K562 (cell line): ENCODE data around the gene CCDC136. TPM values are rescaled to one million over a fixed set of nuclear protein-coding genes. Genes with fewer than 3 reads are reported as not detected.

ENCODE experiments used
- ARID4B ChIP-seq: sonication (generic); formaldehyde crosslinking; IDR thresholded peaks from 2 replicates; pipeline ENCODE4 v1.8.0; 2022; ENCODE audit warnings: mild to moderate bottlenecking, missing genetic modification reagents
- CBFA2T2 ChIP-seq: fragments of 450-650 bp; conservative IDR thresholded peaks from 2 replicates; pipeline ENCODE4 v1.6.1; 2017; ENCODE audit warnings: mild to moderate bottlenecking
- CEBPZ ChIP-seq: fragments of 150-350 bp; IDR thresholded peaks from 2 replicates; pipeline ENCODE4 v1.6.1; 2014; ENCODE audit warnings: low read depth, mild to moderate bottlenecking, low read length, borderline replicate concordance
- EP300 ChIP-seq: IDR thresholded peaks from 2 replicates; pipeline ENCODE4 v1.6.1; 2012; ENCODE audit warnings: low read length, improper control_type of control experiment
- FOXO4 ChIP-seq: fragments of 450-650 bp; formaldehyde crosslinking; IDR thresholded peaks from 2 replicates; pipeline ENCODE4 v1.4.0; 2020; ENCODE audit warnings: mild to moderate bottlenecking, moderate library complexity
- GATAD2A ChIP-seq: fragments of 450-650 bp; IDR thresholded peaks from 2 replicates; pipeline ENCODE4 v1.6.1; 2017
- HNRNPH1 ChIP-seq: fragments of 200-400 bp; formaldehyde crosslinking; optimal IDR thresholded peaks from 2 replicates; pipeline ENCODE3; 2017; ENCODE audit warnings: low read depth, mild to moderate bottlenecking, low read length, moderate library complexity
- HSF4 ChIP-seq: fragments of 250-450 bp; sonication (Bioruptor Pico); IDR thresholded peaks from 2 replicates; pipeline ENCODE4 v2.1.2; 2022; ENCODE audit warnings: mild to moderate bottlenecking, moderate library complexity, borderline replicate concordance
- ILK ChIP-seq: fragments of 450-650 bp; IDR thresholded peaks from 2 replicates; pipeline ENCODE4 v1.6.1; 2016; ENCODE audit warnings: missing genetic modification characterization, low read depth, mild to moderate bottlenecking, missing compliant biosample characterization, moderate library complexity, borderline replicate concordance
- SETDB1 ChIP-seq: IDR thresholded peaks from one replicate; pipeline ENCODE4 v1.6.1; 2012; ENCODE audit warnings: low read length, control low read depth, inconsistent platforms
- TOE1 ChIP-seq, 2 experiments: fragments of 450-650 bp in 1 of 2; sonication (generic) in 1 of 2; formaldehyde crosslinking in 1 of 2; IDR thresholded peaks; 2 replicates each; pipeline versions ENCODE4 v1.7.1 to v1.8.0; 2016 to 2022; ENCODE audit warnings: borderline replicate concordance in 2 of 2, mild to moderate bottlenecking in 2 of 2, antibody characterized with exemption in 1 of 2, inconsistent platforms in 1 of 2, low read depth in 1 of 2, missing genetic modification reagents in 1 of 2, moderate library complexity in 1 of 2
- TRIM25 ChIP-seq: fragments of 450-650 bp; IDR thresholded peaks from 2 replicates; pipeline ENCODE4 v1.7.0; 2016; ENCODE audit warnings: borderline replicate concordance
- TRIM28 ChIP-seq: fragments of 450-650 bp; IDR thresholded peaks from 2 replicates; pipeline ENCODE4 v1.6.1; 2017
- ZFPM2 ChIP-seq: fragments of 250-450 bp; sonication (Bioruptor Pico); IDR thresholded peaks from 2 replicates; pipeline ENCODE4 v1.5.1; 2022; ENCODE audit warnings: mild to moderate bottlenecking
- ZNF274 ChIP-seq: IDR thresholded peaks from 2 replicates; pipeline ENCODE4 v1.6.1; 2011; ENCODE audit warnings: low read depth, mild to moderate bottlenecking, low read length, moderate library complexity, borderline replicate concordance
- polyA plus RNA-seq, 8 experiments: library from polyadenylated mRNA; depleted of rRNA in 4 of 8; stranded (reverse) in 5 of 8; unstranded in 3 of 8; fragments of >200 nt; fragmentation: Nextera tagmentation in 2 of 8; fragmentation: Illumina TruSeq in 1 of 8; extraction: Ambion mirVana in 2 of 8; extraction: Trizol in 1 of 8; gene quantifications; 2 replicates each; pipeline versions ENCODE4 v1.2.1 to v1.2.3, GENCODE V29; 2011 to 2014; ENCODE audit warnings: inconsistent platforms in 1 of 8, missing spikeins in 1 of 8
- total RNA-seq, 7 experiments: library from RNA; depleted of rRNA in 6 of 7; stranded (reverse); fragments of >200 nt in 6 of 7; fragmentation: Illumina TruSeq in 2 of 7; extraction: Trizol in 2 of 7; gene quantifications; 2 replicates each; pipeline versions ENCODE4 v1.2.1 to v1.2.3, GENCODE V29; 2011 to 2021; ENCODE audit warnings: low replicate concordance in 1 of 7

Gene CCDC136
- total and polyA plus RNA-seq, 9 of the 15 experiments (the other 6 are each of a cell fraction or from before 2014, with no cell fraction given) = 2.4 to 40.8 (median 26.5) TPM

- TF ChIP-seq GATAD2A (0 out of 2 replicates have a peak, but pooled peaks have one; percentile 51), HSF4 (CRISPR knock-in tag) (no peak; the same call in 1 of the 2 replicates), FOXO4 (CRISPR knock-in tag) (no peak), HNRNPH1 (no peak), SETDB1 (no peak), ARID4B (peak; percentile 19; the same call in 1 of the 2 replicates), TRIM25 (no peak; the same call in 1 of the 2 replicates), ZFPM2 (CRISPR knock-in tag) (no peak), CEBPZ (no peak), ILK (tag) (no peak), ZNF274 (no peak), TRIM28 (no peak), EP300 (no peak), CBFA2T2 (no peak), TOE1 (IDR thresholded peaks at IDR 0.05; ENCODE audit: borderline replicate concordance) (peak; percentile 84; the same call in 1 of the 2 replicates), TOE1 (CRISPR knock-in tag; IDR thresholded peaks at IDR 0.05; ENCODE audit: borderline replicate concordance, low read depth) (no peak)
Measured at GRCh38 chr7:128862571-128863432, 71.0 kb downstream of the CCDC136 start, which contains the start of gene ATP6V1F (continued).
